ENCODE measurements around the gene AGBL4. TPM values are rescaled to one million over a fixed set of nuclear protein-coding genes. Genes with fewer than 3 reads are reported as not detected.

Gene AGBL4
- total and polyA plus RNA-seq, 8 donors: 0.32 to 1.3 (median 0.87) TPM

GRCh38 chr1:48948562-48948961, 1075.2 kb downstream of the AGBL4 start:
- DNase-seq (no peak), ATAC-seq (no peak)
- Histone ChIP-seq H3K9me3 (no peaks in the 10 kb centered on the region), H3K27me3 (no peaks in the 10 kb centered on the region), H3K4me1 (no peaks in the 10 kb centered on the region), H3K4me3 (no peak overlapping the region), H3K36me3 (no peaks in the 10 kb centered on the region), H3K27ac (no peak overlapping the region)
- TF ChIP-seq CTCF (IDR thresholded peaks at IDR 0.05): no peak
- intact Hi-C loops (cut with DNase I): no loop called here

GRCh38 chr1:48947761-48948537, 1075.8 kb downstream of the AGBL4 start:
- H3K4me3 ChIP-seq: no peak overlapping the region
- no peak for TF ChIP-seq CTCF (IDR thresholded peaks at IDR 0.05)
- H3K9me3 ChIP-seq: no peaks in the 10 kb centered on the region
- H3K36me3 ChIP-seq: no peaks in the 10 kb centered on the region
- no peak for DNase-seq
- H3K27me3 ChIP-seq: no peaks in the 10 kb centered on the region
- no peak overlapping the region for H3K27ac ChIP-seq
- intact Hi-C loops (cut with DNase I): no loop called here
- H3K4me1 ChIP-seq: no peaks in the 10 kb centered on the region
- ATAC-seq: no peak

GRCh38 chr1:48946070-48946469, 1077.7 kb downstream of the AGBL4 start:
- ATAC-seq: no peak
- Histone ChIP-seq H3K4me3 (no peak overlapping the region), H3K27me3 (no peaks in the 10 kb centered on the region), H3K27ac (no peak overlapping the region), H3K9me3 (no peaks in the 10 kb centered on the region), H3K4me1 (no peaks in the 10 kb centered on the region), H3K36me3 (no peaks in the 10 kb centered on the region)
- TF ChIP-seq CTCF (IDR thresholded peaks at IDR 0.05): no peak
- DNase-seq: no peak
- intact Hi-C loops (cut with DNase I): no loop called here

GRCh38 chr1:48944811-48945210, 1078.9 kb downstream of the AGBL4 start:
- no peaks in the 10 kb centered on the region for H3K4me1 ChIP-seq
- no peaks in the 10 kb centered on the region for H3K9me3 ChIP-seq
- H3K27ac ChIP-seq: no peak overlapping the region
- no peaks in the 10 kb centered on the region for H3K27me3 ChIP-seq
- intact Hi-C loops (cut with DNase I): no loop called here
- no peak for TF ChIP-seq CTCF (IDR thresholded peaks at IDR 0.05)
- H3K4me3 ChIP-seq: no peak overlapping the region
- ATAC-seq: no peak
- DNase-seq: no peak
- no peaks in the 10 kb centered on the region for H3K36me3 ChIP-seq

GRCh38 chr1:48943826-48944225, 1079.9 kb downstream of the AGBL4 start:
- Histone ChIP-seq H3K27ac (no peak overlapping the region), H3K4me1 (no peaks in the 10 kb centered on the region), H3K9me3 (no peaks in the 10 kb centered on the region), H3K36me3 (no peaks in the 10 kb centered on the region), H3K27me3 (no peaks in the 10 kb centered on the region), H3K4me3 (no peak overlapping the region)
- intact Hi-C loops (cut with DNase I): no loop called here
- ATAC-seq: no peak
- no peak for DNase-seq
- TF ChIP-seq CTCF (IDR thresholded peaks at IDR 0.05): no peak
